Uterus (tissue), 4 donors: ENCODE data around the gene KCTD2. TPM values are rescaled to one million over a fixed set of nuclear protein-coding genes. Genes with fewer than 3 reads are reported as not detected.

Experiments used
- DNase-seq, 2 donors: peaks; one replicate each; pipeline ENCODE4 v3.0.0-alpha.2; 2019 to 2020
- H3K27ac ChIP-seq, 2 donors: fragments of 200-600 bp; sonication (generic); 1 replicate in 1 of 2; 2 replicates in 1 of 2; pipeline ENCODE4 v1.5.1; 2016 to 2018
- H3K27me3 ChIP-seq, 2 donors: fragments of 200-600 bp; sonication (generic); one replicate each; pipeline ENCODE4 v1.5.1; 2018 to 2019; ENCODE audit warnings: control low read depth in 1 of 2
- H3K36me3 ChIP-seq, 2 donors: fragments of 200-600 bp; sonication (generic); one replicate each; pipeline ENCODE4 v1.5.1; 2019; ENCODE audit warnings: control low read depth in 1 of 2
- H3K4me1 ChIP-seq, 2 donors: fragments of 200-600 bp; sonication (generic); one replicate each; pipeline ENCODE4 v1.5.1; 2018 to 2019; ENCODE audit warnings: control low read depth in 1 of 2
- H3K4me3 ChIP-seq, 2 donors: fragments of 200-600 bp; sonication (generic); 1 replicate in 1 of 2; 2 replicates in 1 of 2; pipeline ENCODE4 v1.5.1; 2018 to 2019; ENCODE audit warnings: mild to moderate bottlenecking in 1 of 2
- H3K9me3 ChIP-seq, 2 donors: fragments of 200-600 bp; sonication (generic); one replicate each; pipeline ENCODE4 v1.5.1; 2019; ENCODE audit warnings: control low read depth in 1 of 2
- CTCF ChIP-seq, 4 experiments: fragments of 200-600 bp in 2 of 4; fragments of 450-650 bp in 2 of 4; sonication (generic) in 2 of 4; IDR thresholded peaks; one replicate each; pipeline ENCODE4 v1.5.1; 2016 to 2019; ENCODE audit warnings: antibody characterized with exemption in 4 of 4, mild to moderate bottlenecking in 2 of 4, moderate library complexity in 1 of 4
- POLR2A ChIP-seq, 2 donors: fragments of 450-650 bp; IDR thresholded peaks; one replicate each; pipeline ENCODE4 v1.6.1; 2016; ENCODE audit warnings: antibody characterized with exemption in 2 of 2, mild to moderate bottlenecking in 1 of 2, moderate library complexity in 1 of 2
- intact Hi-C: fragments of 100-400 bp; cut with DNase I; formaldehyde crosslinking; loops from one replicate; pipeline ENCODE4 v1.15.1; 2023; ENCODE audit warnings: low total_unique reads
- total RNA-seq, 4 donors: library from RNA; depleted of rRNA in 3 of 4; stranded (reverse); fragments of >200 nt in 3 of 4; gene quantifications; one replicate each; pipeline versions ENCODE4 v1.1.0 to v1.2.4, GENCODE V29; 2014 to 2023
- donor health status: DM: yes; HTN: yes; CAD: no.

KCTD2 gene
- total RNA-seq, 4 donors from 2014 or later = 2.4 to 39.0 (median 15.0) TPM

DNA sequence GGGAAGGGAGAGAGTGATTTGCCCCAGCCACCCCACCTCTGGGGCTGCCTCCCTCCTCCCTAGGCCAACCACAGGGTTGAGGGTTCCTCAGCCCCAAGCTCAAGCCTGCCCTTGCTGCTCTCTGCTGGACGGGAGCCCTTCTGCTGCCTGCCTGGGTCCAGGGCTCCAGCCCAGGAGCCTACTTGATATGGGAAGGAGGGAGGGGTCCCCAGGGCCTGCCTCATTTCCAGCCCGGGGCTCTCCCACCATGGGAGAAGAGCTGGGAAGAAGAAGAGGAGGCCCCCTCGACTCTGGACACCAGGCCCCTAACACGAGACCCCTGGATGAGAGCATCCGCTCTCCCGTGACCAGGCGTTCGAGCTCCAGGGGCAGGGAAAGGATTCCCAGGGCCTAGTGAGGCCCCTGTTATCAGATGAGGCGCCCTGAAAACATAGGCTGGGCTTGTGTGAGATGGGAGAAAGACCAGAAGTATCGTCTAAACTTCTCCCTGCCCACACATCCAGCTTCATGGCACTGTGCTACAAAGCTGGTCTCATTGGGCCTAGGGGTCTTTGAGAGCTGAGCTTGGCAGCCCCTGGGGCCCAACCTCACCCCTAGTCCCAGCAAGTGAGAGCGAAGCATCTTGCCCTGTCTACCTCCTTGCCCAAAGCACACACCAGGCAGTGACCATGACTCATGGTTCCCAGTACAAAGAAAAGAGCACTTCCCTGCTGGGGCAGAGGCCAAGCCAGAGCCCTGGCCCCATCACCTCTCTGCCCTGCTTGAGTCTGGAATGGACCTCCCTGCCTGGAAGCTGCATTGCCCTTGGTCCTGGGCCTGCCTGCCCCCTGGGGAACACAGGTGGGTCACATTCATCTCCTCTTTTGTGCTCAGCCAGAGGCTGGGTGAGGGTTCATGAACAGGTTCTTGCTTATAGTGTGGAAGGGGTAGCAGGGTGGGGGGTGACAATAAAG is 41.7 kb downstream of the KCTD2 start:
- H3K4me3 ChIP-seq = peak overlapping the region; percentile 42 to 51
- intact Hi-C loops = no loop called here
- no peak for TF ChIP-seq CTCF (IDR thresholded peaks at IDR 0.05)
- no peak for TF ChIP-seq POLR2A (IDR thresholded peaks at IDR 0.05)
- H3K4me1 ChIP-seq = peaks cover 0 to 7% of the 10 kb centered on the region in 2 donors
- H3K27ac ChIP-seq = peak overlapping the region; percentile 79 to 91
- peak in 1 of 2 donors; percentile 47 for DNase-seq
- H3K36me3 ChIP-seq = no peaks in the 10 kb centered on the region
- no peaks in the 10 kb centered on the region for H3K9me3 ChIP-seq
- no peaks in the 10 kb centered on the region for H3K27me3 ChIP-seq

- Histone ChIP-seq H3K36me3 (no peaks in the 10 kb centered on the region), H3K4me3 (no peak overlapping the region), H3K27me3 (no peaks in the 10 kb centered on the region), H3K27ac (peak overlapping the region; percentile 53 to 66), H3K9me3 (no peaks in the 10 kb centered on the region), H3K4me1 (peaks cover 0 to 7% of the 10 kb centered on the region in 2 donors)
- no peak for TF ChIP-seq POLR2A (IDR thresholded peaks at IDR 0.05)
- TF ChIP-seq CTCF (IDR thresholded peaks at IDR 0.05) = no peak
- intact Hi-C loops = no loop called here
- DNase-seq = peak in 1 of 2 donors; percentile 47
Observed at GRCh38 chr17:75090871-75091854, 44.1 kb downstream of the KCTD2 start.

DNA sequence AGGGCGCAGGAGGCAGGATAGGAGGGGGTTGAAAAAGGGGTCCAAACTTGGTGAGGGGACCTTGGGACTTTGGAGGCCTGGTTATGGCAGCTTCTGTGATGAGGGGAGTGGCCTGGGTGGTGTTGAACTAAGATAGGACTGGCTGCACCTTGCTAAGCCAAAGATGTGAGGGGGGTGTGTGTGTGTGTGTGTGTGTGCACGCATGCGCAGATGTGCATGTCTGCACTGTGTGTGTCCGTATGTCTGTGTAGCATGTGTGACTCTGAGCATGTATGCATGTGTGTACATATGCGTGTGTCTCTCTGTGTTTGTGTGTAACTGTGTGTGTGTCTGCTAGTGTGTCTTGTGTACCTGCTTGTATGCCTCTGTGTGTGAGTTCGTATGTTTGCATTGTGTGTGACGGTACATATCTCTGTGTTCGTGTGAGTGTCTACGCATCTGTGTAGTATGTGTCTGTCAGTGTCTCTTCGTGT is 44.9 kb downstream of the KCTD2 start:
- DNase-seq = no peak
- H3K27ac ChIP-seq = peak overlapping the region; percentile 35 to 66
- peaks cover 0 to 7% of the 10 kb centered on the region in 2 donors for H3K4me1 ChIP-seq
- H3K27me3 ChIP-seq = no peaks in the 10 kb centered on the region
- intact Hi-C loops = no loop called here
- H3K4me3 ChIP-seq = no peak overlapping the region
- no peaks in the 10 kb centered on the region for H3K36me3 ChIP-seq
- no peak for TF ChIP-seq CTCF (IDR thresholded peaks at IDR 0.05)
- TF ChIP-seq POLR2A (IDR thresholded peaks at IDR 0.05) = no peak
- H3K9me3 ChIP-seq = no peaks in the 10 kb centered on the region

GRCh38 chr17:75093548-75094158 is 46.6 kb downstream of the KCTD2 start:
- intact Hi-C loops = no loop called here
- H3K27me3 ChIP-seq = no peaks in the 10 kb centered on the region
- no peaks in the 10 kb centered on the region for H3K36me3 ChIP-seq
- TF ChIP-seq POLR2A (IDR thresholded peaks at IDR 0.05) (no peak), CTCF (IDR thresholded peaks at IDR 0.05) (no peak)
- DNase-seq = no peak
- no peak overlapping the region for H3K4me3 ChIP-seq
- H3K4me1 ChIP-seq = peaks cover 0 to 2% of the 10 kb centered on the region in 2 donors
- no peaks in the 10 kb centered on the region for H3K9me3 ChIP-seq
- no peak overlapping the region for H3K27ac ChIP-seq
